K562 (cell line): ENCODE data around the gene PARD3B. TPM values are rescaled to one million over a fixed set of nuclear protein-coding genes. Genes with fewer than 3 reads are reported as not detected.

Source experiments
- ATAC-seq: fragments of 200-7000 bp; cut with Tn5 transposase; 3 replicates; pipeline ENCODE4 v1.9.1; 2020; ENCODE audit warnings: moderate library complexity
- BruUV-seq: library from RNA; stranded (reverse); fragments of 400-500 nt; replicated peaks from 2 replicates; lab custom pipeline; 2021; lab: Mats Ljungman, UMichigan
- CTCF ChIA-PET: fragments of 300-600 bp; formaldehyde crosslinking; extraction: SDS; loops from one replicate; lab custom pipeline; 2021; ENCODE audit warnings: low intra/inter-chr PET ratio; lab: Yijun Ruan, JAX
- POLR2A ChIA-PET: fragments of 300-600, 350-650 bp; sonication (Branson Sonifier 250); formaldehyde crosslinking; extraction: SDS; loops from one replicate; lab custom pipeline; 2021; ENCODE audit warnings: antibody characterized with exemption, inconsistent platforms; lab: Yijun Ruan, JAX
- DNase-seq, 4 experiments: peaks; one replicate each; pipeline versions ENCODE4 v3.0.0 to v3.0.0-alpha.2; 2011 to 2018; ENCODE audit warnings: low spot score in 3 of 4, mixed read lengths in 3 of 4; ENCODE audit errors: extremely low read depth in 1 of 4
- FAIRE-seq: peaks from 2 replicates; lab custom pipeline; 2011; peaks lifted over from hg19 to GRCh38; lab: Jason Lieb, UNC
- H2AFZ ChIP-seq: 2 replicates; pipeline ENCODE4 v1.6.0; 2011; ENCODE audit warnings: low read depth, low read length, control low read depth, inconsistent platforms
- H3K27ac ChIP-seq: fragments of 200-600 bp; 3 replicates; pipeline ENCODE4 v1.8.0; 2011; ENCODE audit warnings: low read depth, mild to moderate bottlenecking, control low read depth, inconsistent platforms, low read length, moderate library complexity, mixed read lengths; ENCODE audit errors: extremely low read depth
- H3K27me3 ChIP-seq, 2 experiments: fragments of 300-600 bp in 1 of 2; 2 replicates in 1 of 2; 3 replicates in 1 of 2; pipeline versions ENCODE4 v1.6.0 to v1.8.0; 2011; ENCODE audit warnings: inconsistent platforms in 2 of 2, low read length in 2 of 2, mild to moderate bottlenecking in 1 of 2, mixed read lengths in 1 of 2, moderate library complexity in 1 of 2; ENCODE audit not compliant: control insufficient read depth in 2 of 2, insufficient read depth in 2 of 2
- H3K36me3 ChIP-seq: fragments of 300-600 bp; 3 replicates; pipeline ENCODE4 v1.8.0; 2011; ENCODE audit warnings: mild to moderate bottlenecking, low read length, inconsistent platforms; ENCODE audit not compliant: control insufficient read depth, insufficient read depth
- H3K4me1 ChIP-seq, 2 experiments: fragments of 200-600 bp in 1 of 2; replicated peaks in 1 of 2; 2 replicates in 1 of 2; 3 replicates in 1 of 2; pipeline versions ENCODE4 v1.5.1 to v1.8.0; 2011; ENCODE audit warnings: inconsistent platforms in 2 of 2, low read length in 2 of 2, mild to moderate bottlenecking in 1 of 2, mixed read lengths in 1 of 2, moderate library complexity in 1 of 2; ENCODE audit not compliant: control insufficient read depth in 2 of 2, insufficient read depth in 2 of 2
- H3K4me2 ChIP-seq: 2 replicates; pipeline ENCODE4 v1.6.1; 2011; ENCODE audit warnings: low read length, control low read depth, inconsistent platforms, mixed read lengths; ENCODE audit not compliant: insufficient read depth
- H3K4me3 ChIP-seq: fragments of 200-600 bp; sonication (generic), shearing (Covaris generic); 2 replicates; pipeline ENCODE4 v1.5.1; 2016; ENCODE audit warnings: control low read depth, inconsistent platforms
- H3K79me2 ChIP-seq: fragments of 200-600 bp; 3 replicates; pipeline ENCODE4 v1.8.0; 2011; ENCODE audit warnings: low read length, inconsistent platforms; ENCODE audit not compliant: control insufficient read depth, insufficient read depth
- H3K9ac ChIP-seq, 2 experiments: 2 replicates each; pipeline versions ENCODE4 v1.6.0 to v1.6.1; 2011; ENCODE audit warnings: low read depth in 2 of 2, low read length in 2 of 2, control low read depth in 1 of 2, inconsistent platforms in 1 of 2, mild to moderate bottlenecking in 1 of 2, mixed read lengths in 1 of 2; ENCODE audit not compliant: insufficient read depth in 1 of 2
- H3K9me1 ChIP-seq: one replicate; pipeline ENCODE4 v1.6.0; 2011; ENCODE audit warnings: inconsistent platforms, mild to moderate bottlenecking, low read length, moderate library complexity; ENCODE audit not compliant: control insufficient read depth, insufficient read depth
- H3K9me3 ChIP-seq: replicated peaks from 2 replicates; pipeline ENCODE4 v1.5.1; 2011; ENCODE audit warnings: low read depth, low read length, inconsistent platforms; ENCODE audit not compliant: control insufficient read depth, insufficient read depth
- H4K20me1 ChIP-seq: replicated peaks from 2 replicates; pipeline ENCODE4 v1.6.1; 2011; ENCODE audit warnings: low read length, inconsistent platforms, mixed read lengths; ENCODE audit not compliant: control insufficient read depth, insufficient read depth
- ARID3A ChIP-seq: IDR thresholded peaks from 2 replicates; pipeline ENCODE4 v1.6.1; 2012; ENCODE audit warnings: low read depth, low read length, improper control_type of control experiment, borderline replicate concordance
- ARNT ChIP-seq, 2 experiments: fragments of 450-650 bp; IDR thresholded peaks; 2 replicates each; pipeline ENCODE4 v1.6.1; 2016; ENCODE audit warnings: mild to moderate bottlenecking in 1 of 2
- CREB3 ChIP-seq: fragments of 450-650 bp; conservative IDR thresholded peaks from 2 replicates; pipeline ENCODE4 v1.6.1; 2016; ENCODE audit warnings: missing genetic modification characterization, low read depth, mild to moderate bottlenecking, missing compliant biosample characterization, moderate library complexity
- KAT8 ChIP-seq: fragments of 450-650 bp; IDR thresholded peaks from 2 replicates; pipeline ENCODE4 v1.6.1; 2016; ENCODE audit warnings: low read depth, mild to moderate bottlenecking
- LCOR ChIP-seq: sonication (generic); formaldehyde crosslinking; IDR thresholded peaks from 2 replicates; pipeline ENCODE4 v1.8.0; 2022; ENCODE audit warnings: mild to moderate bottlenecking, missing genetic modification reagents
- MYNN ChIP-seq, 2 experiments: sonication (generic); formaldehyde crosslinking in 1 of 2; IDR thresholded peaks; 2 replicates each; pipeline versions ENCODE4 v1.5.0 to v1.6.1; 2016 to 2020; ENCODE audit warnings: antibody characterized with exemption in 1 of 2, missing genetic modification reagents in 1 of 2
- NUFIP1 ChIP-seq: fragments of 450-650 bp; IDR thresholded peaks from 2 replicates; pipeline ENCODE4 v1.6.1; 2018; ENCODE audit not compliant: partially characterized antibody
- SIN3A ChIP-seq, 2 experiments: fragments of 150-350 bp in 1 of 2; IDR thresholded peaks; 2 replicates each; pipeline ENCODE4 v1.6.1; 2011 to 2016; ENCODE audit warnings: borderline replicate concordance in 2 of 2, low read depth in 2 of 2, low read length in 2 of 2, mild to moderate bottlenecking in 2 of 2, moderate library complexity in 2 of 2; ENCODE audit not compliant: control insufficient read depth in 1 of 2
- ZBTB17 ChIP-seq: fragments of 450-650 bp; formaldehyde crosslinking; IDR thresholded peaks from 2 replicates; pipeline ENCODE4 v1.4.0; 2020; ENCODE audit warnings: mild to moderate bottlenecking
- ZBTB9 ChIP-seq: fragments of 450-650 bp; formaldehyde crosslinking; IDR thresholded peaks from 2 replicates; pipeline ENCODE4 v1.4.0; 2020; ENCODE audit warnings: mild to moderate bottlenecking, moderate library complexity
- ZNF224 ChIP-seq: sonication (generic); formaldehyde crosslinking; IDR thresholded peaks from 2 replicates; pipeline ENCODE4 v1.8.0; 2022; ENCODE audit warnings: mild to moderate bottlenecking, missing genetic modification reagents
- ZNF324 ChIP-seq: fragments of 250-450 bp; sonication (Bioruptor Pico); IDR thresholded peaks from 2 replicates; pipeline ENCODE4 v1.4.0; 2020; ENCODE audit warnings: mild to moderate bottlenecking
- WGBS: fragments of 100-300 bp; shearing (Covaris generic); methylation state at CpG from one replicate; pipeline ENCODE4 v1.1.6; 2016; ENCODE audit warnings: low coverage, mixed read lengths; ENCODE audit not compliant: insufficient coverage; ENCODE audit errors: missing lambda C conversion rate; 5-methylcytosine and 5-hydroxymethylcytosine counted together
- in situ Hi-C: fragments of 300-500 bp; cut with MboI; formaldehyde crosslinking; loops from 4 replicates; pipeline ENCODE4 v1.15.0; 2018; ENCODE audit warnings: inconsistent platforms, mixed read lengths
- intact Hi-C: fragments of 100-400 bp; cut with micrococcal nuclease; formaldehyde crosslinking; loops from 2 replicates; pipeline ENCODE4 v1.14.2; 2022
- polyA plus RNA-seq, 8 experiments: library from polyadenylated mRNA; depleted of rRNA in 4 of 8; stranded (reverse) in 5 of 8; unstranded in 3 of 8; fragments of >200 nt; fragmentation: Nextera tagmentation in 2 of 8; fragmentation: Illumina TruSeq in 1 of 8; extraction: Ambion mirVana in 2 of 8; extraction: Trizol in 1 of 8; gene quantifications; 2 replicates each; pipeline versions ENCODE4 v1.2.1 to v1.2.3, GENCODE V29; 2011 to 2014; ENCODE audit warnings: inconsistent platforms in 1 of 8, missing spikeins in 1 of 8
- total RNA-seq, 7 experiments: library from RNA; depleted of rRNA in 6 of 7; stranded (reverse); fragments of >200 nt in 6 of 7; fragmentation: Illumina TruSeq in 2 of 7; extraction: Trizol in 2 of 7; gene quantifications; 2 replicates each; pipeline versions ENCODE4 v1.2.1 to v1.2.3, GENCODE V29; 2011 to 2021; ENCODE audit warnings: low replicate concordance in 1 of 7

The PARD3B gene
- total and polyA plus RNA-seq, 9 of the 15 experiments (the other 6 are each of a cell fraction or from before 2014, with no cell fraction given) = 0.15 to 3.0 (median 1.1) TPM

GRCh38 chr2:205091411-205091810, 546.1 kb downstream of the PARD3B start:
- Histone ChIP-seq H3K9me3 (no peaks in the 10 kb centered on the region), H3K4me3 (no peak overlapping the region), H3K9ac (no peak overlapping the region), H3K36me3 (no peaks in the 10 kb centered on the region)
- CTCF ChIA-PET = no interaction called here
- intact Hi-C loops = no loop called here
- POLR2A ChIA-PET = no interaction called here
- no peak for TF ChIP-seq KAT8
- TF ChIP-seq, all 486 proteins: peak for 0
- no peak overlapping the region for H3K4me2 ChIP-seq
- H4K20me1 ChIP-seq = no peaks in the 10 kb centered on the region
- H3K27ac ChIP-seq = no peak overlapping the region
- no peaks in the 10 kb centered on the region for H3K79me2 ChIP-seq
- H3K27me3 ChIP-seq = no peaks in the 10 kb centered on the region
- 8% methylated on average over 3 of the region's 3 CpGs for whole genome bisulfite sequencing
- no peak for FAIRE-seq
- no peak for ATAC-seq
- in situ Hi-C loops = no loop called here
- DNase-seq = no peak
- H3K9me1 ChIP-seq = no peaks in the 10 kb centered on the region
- no peaks in the 10 kb centered on the region; a peak in 1 of 5 replicates for H3K4me1 ChIP-seq
- H2AFZ ChIP-seq = no peak overlapping the region
- BruUV-seq = no TSS peak

GRCh38 chr2:205094031-205094430, 548.8 kb downstream of the PARD3B start:
- Histone ChIP-seq H3K79me2 (no peaks in the 10 kb centered on the region), H2AFZ (no peak overlapping the region), H3K9me1 (no peaks in the 10 kb centered on the region), H3K9ac (no peak overlapping the region), H3K36me3 (no peaks in the 10 kb centered on the region), H3K4me1 (no peaks in the 10 kb centered on the region; a peak in 1 of 5 replicates), H3K27me3 (no peaks in the 10 kb centered on the region), H3K4me3 (no peak overlapping the region), H3K9me3 (no peaks in the 10 kb centered on the region), H4K20me1 (no peaks in the 10 kb centered on the region), H3K4me2 (no peak overlapping the region), H3K27ac (no peak overlapping the region)
- no peak for ATAC-seq
- FAIRE-seq = no peak
- CTCF ChIA-PET = no interaction called here
- no peak for DNase-seq
- intact Hi-C loops = no loop called here
- in situ Hi-C loops = no loop called here
- POLR2A ChIA-PET = no interaction called here
- no TSS peak for BruUV-seq
- 45% methylated on average over 3 of the region's 3 CpGs for WGBS
- no peak for TF ChIP-seq ZNF224
- no peak for TF ChIP-seq CREB3 (tag)
- no peak for TF ChIP-seq SIN3A (IDR thresholded peaks at IDR 0.05; ENCODE audit: borderline replicate concordance in 2 of 2, control insufficient read depth in 1 of 2, low read depth in 2 of 2, low read length in 2 of 2)
- no peak for TF ChIP-seq ZBTB17 (CRISPR knock-in tag)
- TF ChIP-seq ARNT (IDR thresholded peaks at IDR 0.05) = no peak
- no peak for TF ChIP-seq ZBTB9 (CRISPR knock-in tag)
- TF ChIP-seq LCOR (CRISPR knock-in tag) = no peak
- no peak for TF ChIP-seq MYNN (IDR thresholded peaks at IDR 0.05)
- no peak for TF ChIP-seq MYNN (CRISPR knock-in tag; IDR thresholded peaks at IDR 0.05)
- no peak for TF ChIP-seq NUFIP1
- TF ChIP-seq ZNF324 (CRISPR knock-in tag) = no peak
- no peak for TF ChIP-seq ARID3A
